MCF 10A (cell line): ENCODE results near the gene FAR2. TPM values are rescaled to one million over a fixed set of nuclear protein-coding genes. Genes with fewer than 3 reads are reported as not detected.
A peak's percentile ranks its signal among the peaks of the same experiment; 100 is the strongest.

Source experiments
- BruUV-seq: library from RNA; stranded (reverse); fragments of 400-500 nt; replicated peaks from 2 replicates; lab custom pipeline; 2021; lab: Mats Ljungman, UMichigan
- CTCF ChIA-PET: fragments of 300-600 bp; sonication (Branson Sonifier 250); formaldehyde crosslinking; extraction: SDS; loops from one replicate; lab custom pipeline; 2021; ENCODE audit warnings: antibody characterized with exemption, inconsistent platforms; lab: Yijun Ruan, JAX
- POLR2A ChIA-PET: fragments of 300-600, 350-650 bp; sonication (Branson Sonifier 250); formaldehyde crosslinking; extraction: SDS; loops from one replicate; lab custom pipeline; 2020; ENCODE audit warnings: antibody characterized with exemption, inconsistent platforms; lab: Yijun Ruan, JAX
- DNase-seq: peaks from one replicate; pipeline ENCODE4 v3.0.0-alpha.2; 2018; ENCODE audit not compliant: unreplicated experiment
- H3K27ac Mint-ChIP-seq: one replicate; pipeline ENCODE4 v1.8.0; 2022; ENCODE audit warnings: mild to moderate bottlenecking, low read depth, mixed read lengths; ENCODE audit not compliant: unreplicated experiment
- H3K27me3 Mint-ChIP-seq: one replicate; pipeline ENCODE4 v1.8.0; 2022; ENCODE audit warnings: mixed read lengths; ENCODE audit not compliant: insufficient read depth, unreplicated experiment
- H3K36me3 Mint-ChIP-seq: one replicate; pipeline ENCODE4 v1.8.0; 2022; ENCODE audit warnings: mild to moderate bottlenecking, moderate library complexity, mixed read lengths; ENCODE audit not compliant: insufficient read depth, unreplicated experiment
- H3K4me1 Mint-ChIP-seq: one replicate; pipeline ENCODE4 v1.8.0; 2022; ENCODE audit warnings: mixed read lengths; ENCODE audit not compliant: insufficient read depth, unreplicated experiment
- H3K4me3 Mint-ChIP-seq: one replicate; pipeline ENCODE4 v1.8.0; 2022; ENCODE audit warnings: mild to moderate bottlenecking, moderate library complexity, mixed read lengths; ENCODE audit not compliant: unreplicated experiment
- H3K9me3 Mint-ChIP-seq: one replicate; pipeline ENCODE4 v1.8.0; 2022; ENCODE audit warnings: mixed read lengths; ENCODE audit not compliant: unreplicated experiment
- intact Hi-C: fragments of 100-400 bp; cut with micrococcal nuclease; formaldehyde crosslinking; loops from 2 replicates; pipeline ENCODE4 v1.14.1; 2022
- total RNA-seq: library from RNA; stranded (reverse); gene quantifications from 2 replicates; pipeline ENCODE4 v1.2.3, GENCODE V29; 2022
- TF ChIP-seq, protein P1 (sequence below): fragments of 200-600 bp; IDR thresholded peaks from one replicate; pipeline ENCODE4 v1.8.0; 2022; ENCODE audit warnings: antibody characterized with exemption, mild to moderate bottlenecking; ENCODE audit not compliant: unreplicated experiment

Gene FAR2
- total RNA-seq, 1 experiment from 2014 or later, result 1.7 TPM

- no TSS peak for BruUV-seq
- Mint-ChIP-seq H3K36me3 (no peaks in the 10 kb centered on the region), H3K4me1 (no peaks in the 10 kb centered on the region), H3K27ac (no peak overlapping the region), H3K9me3 (no peaks in the 10 kb centered on the region), H3K4me3 (no peak overlapping the region), H3K27me3 (no peaks in the 10 kb centered on the region)
- DNase-seq, result no peak
- POLR2A ChIA-PET, result no interaction called here
- CTCF ChIA-PET, result no interaction called here
- intact Hi-C loops, result no loop called here
- TF ChIP-seq, protein P1, sequence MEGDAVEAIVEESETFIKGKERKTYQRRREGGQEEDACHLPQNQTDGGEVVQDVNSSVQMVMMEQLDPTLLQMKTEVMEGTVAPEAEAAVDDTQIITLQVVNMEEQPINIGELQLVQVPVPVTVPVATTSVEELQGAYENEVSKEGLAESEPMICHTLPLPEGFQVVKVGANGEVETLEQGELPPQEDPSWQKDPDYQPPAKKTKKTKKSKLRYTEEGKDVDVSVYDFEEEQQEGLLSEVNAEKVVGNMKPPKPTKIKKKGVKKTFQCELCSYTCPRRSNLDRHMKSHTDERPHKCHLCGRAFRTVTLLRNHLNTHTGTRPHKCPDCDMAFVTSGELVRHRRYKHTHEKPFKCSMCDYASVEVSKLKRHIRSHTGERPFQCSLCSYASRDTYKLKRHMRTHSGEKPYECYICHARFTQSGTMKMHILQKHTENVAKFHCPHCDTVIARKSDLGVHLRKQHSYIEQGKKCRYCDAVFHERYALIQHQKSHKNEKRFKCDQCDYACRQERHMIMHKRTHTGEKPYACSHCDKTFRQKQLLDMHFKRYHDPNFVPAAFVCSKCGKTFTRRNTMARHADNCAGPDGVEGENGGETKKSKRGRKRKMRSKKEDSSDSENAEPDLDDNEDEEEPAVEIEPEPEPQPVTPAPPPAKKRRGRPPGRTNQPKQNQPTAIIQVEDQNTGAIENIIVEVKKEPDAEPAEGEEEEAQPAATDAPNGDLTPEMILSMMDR, result no peak
Measured at GRCh38 chr12:29282031-29282816, 133.1 kb downstream of the FAR2 start.

DNA sequence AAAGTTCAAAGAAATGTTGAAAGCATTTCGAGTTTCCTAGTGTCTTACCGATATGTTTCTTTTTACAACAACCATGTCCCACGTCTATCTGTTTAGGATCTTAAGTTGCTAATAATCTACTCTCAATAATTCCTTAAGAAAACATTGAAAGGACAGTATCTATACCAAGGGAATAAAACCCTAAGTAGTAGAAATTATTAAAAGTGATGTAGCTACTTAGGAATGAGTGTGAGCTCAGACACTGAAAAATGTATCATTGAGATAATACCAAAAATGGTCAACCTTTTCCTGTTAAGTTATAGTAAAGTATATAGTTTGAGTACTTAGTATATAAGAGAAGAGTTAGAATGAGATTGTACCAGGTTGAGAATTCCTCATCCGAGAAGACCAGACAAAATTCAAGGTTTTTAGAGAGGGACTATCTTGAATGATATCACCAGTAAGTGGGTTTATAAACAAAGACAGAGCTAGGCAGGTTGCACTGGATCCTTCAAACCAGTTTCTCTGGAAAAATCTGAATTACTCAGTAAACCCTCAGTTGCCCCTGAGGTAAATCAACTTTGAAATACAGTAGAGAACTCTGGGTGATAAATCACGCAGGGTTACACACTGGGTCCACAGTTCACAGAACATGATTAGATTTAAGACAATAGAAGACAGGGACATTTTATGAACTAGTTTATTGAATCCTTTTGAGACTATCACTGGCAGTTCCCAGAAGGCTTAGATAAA is 135.1 kb downstream of the FAR2 start:
- Mint-ChIP-seq H3K27me3 (no peaks in the 10 kb centered on the region), H3K4me3 (no peak overlapping the region), H3K36me3 (peaks cover 7% of the 10 kb centered on the region), H3K27ac (peak overlapping the region; percentile 42), H3K4me1 (no peaks in the 10 kb centered on the region), H3K9me3 (peaks cover 5% of the 10 kb centered on the region)
- DNase-seq, result no peak
- ChIA-PET POLR2A (no interaction called here), CTCF (no interaction called here)
- no TSS peak for BruUV-seq
- TF ChIP-seq, protein P1, result no peak
- intact Hi-C loops, result no loop called here

GRCh38 chr12:29286081-29286790 is 137.2 kb downstream of the FAR2 start:
- POLR2A ChIA-PET, result no interaction called here
- TF ChIP-seq, protein P1, result no peak
- peaks cover 7% of the 10 kb centered on the region for H3K36me3 Mint-ChIP-seq
- BruUV-seq, result no TSS peak
- DNase-seq, result no peak
- peaks cover 10% of the 10 kb centered on the region for H3K9me3 Mint-ChIP-seq
- intact Hi-C loops, result no loop called here
- no peaks in the 10 kb centered on the region for H3K27me3 Mint-ChIP-seq
- H3K4me1 Mint-ChIP-seq, result no peaks in the 10 kb centered on the region
- no peak overlapping the region for H3K27ac Mint-ChIP-seq
- CTCF ChIA-PET, result no interaction called here
- H3K4me3 Mint-ChIP-seq, result no peak overlapping the region

- POLR2A ChIA-PET, result no interaction called here
- CTCF ChIA-PET, result no interaction called here
- peaks cover 7% of the 10 kb centered on the region for H3K36me3 Mint-ChIP-seq
- H3K27ac Mint-ChIP-seq, result no peak overlapping the region
- peaks cover 10% of the 10 kb centered on the region for H3K9me3 Mint-ChIP-seq
- no peak overlapping the region for H3K4me3 Mint-ChIP-seq
- no peaks in the 10 kb centered on the region for H3K4me1 Mint-ChIP-seq
- no TSS peak for BruUV-seq
- DNase-seq, result no peak
- H3K27me3 Mint-ChIP-seq, result no peaks in the 10 kb centered on the region
- intact Hi-C loops, result no loop called here
- TF ChIP-seq, protein P1, result no peak
Measured at GRCh38 chr12:29287622-29288021, 138.5 kb downstream of the FAR2 start.
